K562 (cell line): Measurements from ENCODE around the gene EHBP1. TPM values are rescaled to one million over a fixed set of nuclear protein-coding genes. Genes with fewer than 3 reads are reported as not detected.

Experiments used
- GTF2B ChIP-seq: IDR thresholded peaks from 2 replicates; pipeline ENCODE4 v1.6.1; 2011; ENCODE audit not compliant: insufficient read length; ENCODE audit errors: extremely low read depth
- MYNN ChIP-seq, 2 experiments: sonication (generic); formaldehyde crosslinking in 1 of 2; IDR thresholded peaks; 2 replicates each; pipeline versions ENCODE4 v1.5.0 to v1.6.1; 2016 to 2020; ENCODE audit warnings: antibody characterized with exemption in 1 of 2, missing genetic modification reagents in 1 of 2
- NR4A1 ChIP-seq, 2 experiments: fragments of 250-450 bp in 1 of 2; fragments of 450-650 bp in 1 of 2; sonication (Bioruptor Pico) in 1 of 2; IDR thresholded peaks; 2 replicates each; pipeline versions ENCODE4 v1.4.0 to v1.6.1; 2016 to 2020; ENCODE audit warnings: mild to moderate bottlenecking in 2 of 2, missing compliant biosample characterization in 1 of 2, missing genetic modification characterization in 1 of 2, moderate library complexity in 1 of 2
- PBX2 ChIP-seq, 2 experiments: IDR thresholded peaks in 1 of 2; conservative IDR thresholded peaks in 1 of 2; 2 replicates each; pipeline ENCODE4 v1.6.1; 2016; ENCODE audit warnings: low read depth in 2 of 2, mild to moderate bottlenecking in 1 of 2, missing compliant biosample characterization in 1 of 2, missing genetic modification characterization in 1 of 2, moderate library complexity in 1 of 2
- SMAD1 ChIP-seq: fragments of 150-350 bp; IDR thresholded peaks from 2 replicates; pipeline ENCODE4 v1.6.1; 2014; ENCODE audit warnings: low read length, low read depth; ENCODE audit not compliant: partially characterized antibody
- ZBTB40 ChIP-seq, 2 experiments: fragments of 450-650 bp in 1 of 2; sonication (generic) in 1 of 2; formaldehyde crosslinking in 1 of 2; IDR thresholded peaks; 2 replicates each; pipeline versions ENCODE4 v1.7.1 to v1.9.0; 2016 to 2022; ENCODE audit warnings: inconsistent platforms in 1 of 2, mild to moderate bottlenecking in 1 of 2, missing genetic modification reagents in 1 of 2
- ZNF586 ChIP-seq: fragments of 450-650 bp; formaldehyde crosslinking; conservative IDR thresholded peaks from 2 replicates; pipeline ENCODE4 v1.4.0; 2020; ENCODE audit warnings: mild to moderate bottlenecking, moderate library complexity
- polyA plus RNA-seq, 8 experiments: library from polyadenylated mRNA; depleted of rRNA in 4 of 8; stranded (reverse) in 5 of 8; unstranded in 3 of 8; fragments of >200 nt; fragmentation: Nextera tagmentation in 2 of 8; fragmentation: Illumina TruSeq in 1 of 8; extraction: Ambion mirVana in 2 of 8; extraction: Trizol in 1 of 8; gene quantifications; 2 replicates each; pipeline versions ENCODE4 v1.2.1 to v1.2.3, GENCODE V29; 2011 to 2014; ENCODE audit warnings: inconsistent platforms in 1 of 8, missing spikeins in 1 of 8
- total RNA-seq, 7 experiments: library from RNA; depleted of rRNA in 6 of 7; stranded (reverse); fragments of >200 nt in 6 of 7; fragmentation: Illumina TruSeq in 2 of 7; extraction: Trizol in 2 of 7; gene quantifications; 2 replicates each; pipeline versions ENCODE4 v1.2.1 to v1.2.3, GENCODE V29; 2011 to 2021; ENCODE audit warnings: low replicate concordance in 1 of 7

Gene EHBP1
- total and polyA plus RNA-seq, 9 of the 15 experiments (the other 6 are each of a cell fraction or from before 2014, with no cell fraction given): 8.9 to 26.6 (median 19.3) TPM

GRCh38 chr2:62705859-62706720 is 577 bp downstream of the EHBP1 start (continued):
- TF ChIP-seq MYNN (IDR thresholded peaks at IDR 0.05): no peak
- no peak for TF ChIP-seq MYNN (CRISPR knock-in tag; IDR thresholded peaks at IDR 0.05)
- TF ChIP-seq NR4A1 (CRISPR knock-in tag; IDR thresholded peaks at IDR 0.05): no peak
- TF ChIP-seq NR4A1 (tag; IDR thresholded peaks at IDR 0.05): no peak
- no peak for TF ChIP-seq ZBTB40 (IDR thresholded peaks at IDR 0.05)
- no peak for TF ChIP-seq ZBTB40 (CRISPR knock-in tag; IDR thresholded peaks at IDR 0.05)
- TF ChIP-seq PBX2 (CRISPR knock-in tag; IDR thresholded peaks at IDR 0.05; ENCODE audit: low read depth): no peak
- no peak for TF ChIP-seq PBX2 (tag; conservative IDR thresholded peaks at IDR 0.05; ENCODE audit: low read depth)
- TF ChIP-seq GTF2B: no peak
- TF ChIP-seq SMAD1: no peak
- no peak for TF ChIP-seq ZNF586 (CRISPR knock-in tag)
